Measurements from ENCODE around the gene ANXA4.

- TF ChIP-seq POLR2A (IDR thresholded peaks at IDR 0.05): no peak
- TF ChIP-seq CTCF (IDR thresholded peaks at IDR 0.05): no peak
- no peak for TF ChIP-seq POLR2AphosphoS5 (IDR thresholded peaks at IDR 0.05)
These were observed 14.0 kb downstream of the ANXA4 start for GRCh38 chr2:69755862-69756467.
